Mesendoderm (in vitro differentiated cells): Measurements from ENCODE around the gene EIF3D.

ENCODE experiments used
- DNase-seq: peaks from one replicate; pipeline ENCODE4 v3.0.0; 2013
- H2AK5ac ChIP-seq: 2 replicates; pipeline ENCODE4 v1.6.1; 2013; ENCODE audit warnings: low read length, inconsistent platforms
- H2BK120ac ChIP-seq: 2 replicates; pipeline ENCODE4 v1.6.1; 2013; ENCODE audit warnings: low read depth, mild to moderate bottlenecking, low read length, moderate library complexity, mixed read lengths
- H2BK15ac ChIP-seq: replicated peaks from 2 replicates; pipeline ENCODE4 v1.6.1; 2013; ENCODE audit warnings: low read depth, mild to moderate bottlenecking, moderate library complexity
- H2BK5ac ChIP-seq: 2 replicates; pipeline ENCODE4 v1.6.1; 2013; ENCODE audit warnings: low read length, inconsistent platforms
- H3K18ac ChIP-seq: 2 replicates; pipeline ENCODE4 v1.6.1; 2013; ENCODE audit warnings: mild to moderate bottlenecking, low read length, mixed read lengths
- H3K23ac ChIP-seq: one replicate; pipeline ENCODE4 v1.6.1; 2013; ENCODE audit warnings: low read length
- H3K27ac ChIP-seq: 2 replicates; pipeline ENCODE4 v1.5.1; 2013; ENCODE audit warnings: low read depth, mild to moderate bottlenecking, inconsistent platforms, low read length, moderate library complexity
- H3K27me3 ChIP-seq: 2 replicates; pipeline ENCODE4 v1.6.1; 2013; ENCODE audit warnings: low read length, control low read depth, mild to moderate bottlenecking, inconsistent platforms; ENCODE audit not compliant: insufficient read depth, poor library complexity
- H3K36me3 ChIP-seq: 2 replicates; pipeline ENCODE4 v1.6.1; 2013; ENCODE audit warnings: low read length, inconsistent platforms; ENCODE audit not compliant: control insufficient read depth, insufficient read depth
- H3K4ac ChIP-seq: one replicate; pipeline ENCODE4 v1.6.1; 2013; ENCODE audit warnings: low read depth, mild to moderate bottlenecking, low read length, moderate library complexity
- H3K4me1 ChIP-seq: 2 replicates; pipeline ENCODE4 v1.6.1; 2013; ENCODE audit warnings: low read depth, low read length, inconsistent platforms; ENCODE audit not compliant: control insufficient read depth
- H3K4me2 ChIP-seq: 2 replicates; pipeline ENCODE4 v1.6.1; 2013; ENCODE audit warnings: low read length
- H3K4me3 ChIP-seq: 2 replicates; pipeline ENCODE4 v1.5.1; 2013; ENCODE audit warnings: mild to moderate bottlenecking, low read length
- H3K56ac ChIP-seq: one replicate; pipeline ENCODE4 v1.6.1; 2013; ENCODE audit warnings: low read length
- H3K79me1 ChIP-seq: 2 replicates; pipeline ENCODE4 v1.6.1; 2013; ENCODE audit warnings: low read length, inconsistent platforms
- H3K79me2 ChIP-seq: 2 replicates; pipeline ENCODE4 v1.6.1; 2013; ENCODE audit warnings: mild to moderate bottlenecking, low read length; ENCODE audit not compliant: control insufficient read depth, insufficient read depth
- H3K9ac ChIP-seq: 2 replicates; pipeline ENCODE4 v1.6.1; 2013; ENCODE audit warnings: low read length, inconsistent platforms
- H4K5ac ChIP-seq: one replicate; pipeline ENCODE4 v1.6.1; 2013; ENCODE audit warnings: low read length
- H4K8ac ChIP-seq: one replicate; pipeline ENCODE4 v1.6.1; 2013; ENCODE audit warnings: low read depth, mild to moderate bottlenecking, control low read depth, low read length, moderate library complexity
- WGBS: extraction: QIAGEN DNeasy Blood & Tissue Kit; methylation state at CpG from one replicate; pipeline ENCODE4 v1.1.7; 2013; ENCODE audit warnings: low lambda C conversion rate, missing lambda C conversion rate; ENCODE audit not compliant: insufficient coverage; ENCODE audit errors: extremely low coverage; 5-methylcytosine and 5-hydroxymethylcytosine counted together

Gene EIF3D

GRCh38 chr22:36564422-36565158, 35.6 kb upstream of the EIF3D start:
- Histone ChIP-seq H4K8ac (no peak overlapping the region), H3K4me3 (no peak overlapping the region), H2BK15ac (no peak overlapping the region), H3K27me3 (no peaks in the 10 kb centered on the region), H3K36me3 (no peaks in the 10 kb centered on the region), H3K79me2 (no peaks in the 10 kb centered on the region), H3K4me2 (no peak overlapping the region), H3K4ac (no peak overlapping the region), H3K4me1 (peaks cover 13% of the 10 kb centered on the region), H2BK120ac (no peak overlapping the region), H2AK5ac (no peak overlapping the region), H3K79me1 (no peaks in the 10 kb centered on the region), H3K18ac (no peak overlapping the region), H3K56ac (no peak overlapping the region), H3K23ac (no peak overlapping the region), H3K27ac (no peak overlapping the region), H4K5ac (no peak overlapping the region), H2BK5ac (no peak overlapping the region), H3K9ac (no peak overlapping the region)
- DNase-seq = no peak
- no CpG with 5 or more reads among the region's 48 CpGs for WGBS

- Histone ChIP-seq H2BK120ac (no peak overlapping the region), H4K5ac (no peak overlapping the region), H2BK5ac (no peak overlapping the region), H3K79me2 (no peaks in the 10 kb centered on the region), H3K56ac (no peak overlapping the region), H3K27ac (no peak overlapping the region), H3K79me1 (no peaks in the 10 kb centered on the region), H3K36me3 (no peaks in the 10 kb centered on the region), H3K18ac (no peak overlapping the region), H3K4me2 (no peak overlapping the region), H3K4ac (no peak overlapping the region), H4K8ac (no peak overlapping the region), H3K4me1 (peaks cover 13% of the 10 kb centered on the region), H2BK15ac (no peak overlapping the region), H3K27me3 (no peaks in the 10 kb centered on the region), H3K9ac (no peak overlapping the region), H2AK5ac (no peak overlapping the region), H3K4me3 (no peak overlapping the region), H3K23ac (no peak overlapping the region)
- 100% methylated on average over 2 of the region's 5 CpGs for WGBS
- no peak for DNase-seq
These were observed 34.9 kb upstream of the EIF3D start for GRCh38 chr22:36563898-36564297.

GRCh38 chr22:36563444-36563843, 34.5 kb upstream of the EIF3D start:
- no peaks in the 10 kb centered on the region for H3K27me3 ChIP-seq
- no peak overlapping the region for H2BK15ac ChIP-seq
- no peak overlapping the region for H2BK120ac ChIP-seq
- H3K4me3 ChIP-seq = no peak overlapping the region
- H3K4ac ChIP-seq = no peak overlapping the region
- H3K36me3 ChIP-seq = no peaks in the 10 kb centered on the region
- H3K4me1 ChIP-seq = peaks cover 13% of the 10 kb centered on the region
- H4K5ac ChIP-seq = no peak overlapping the region
- H3K79me2 ChIP-seq = no peaks in the 10 kb centered on the region
- DNase-seq = no peak
- H3K18ac ChIP-seq = no peak overlapping the region
- no peak overlapping the region for H3K9ac ChIP-seq
- H3K79me1 ChIP-seq = no peaks in the 10 kb centered on the region
- WGBS = no CpG with 5 or more reads among the region's 12 CpGs
- no peak overlapping the region for H2AK5ac ChIP-seq
- H4K8ac ChIP-seq = no peak overlapping the region
- H3K27ac ChIP-seq = no peak overlapping the region
- H3K4me2 ChIP-seq = no peak overlapping the region
- no peak overlapping the region for H2BK5ac ChIP-seq
- no peak overlapping the region for H3K23ac ChIP-seq
- H3K56ac ChIP-seq = no peak overlapping the region

GRCh38 chr22:36563001-36563400, 34.0 kb upstream of the EIF3D start:
- H3K18ac ChIP-seq = no peak overlapping the region
- DNase-seq = no peak
- H3K4ac ChIP-seq = no peak overlapping the region
- no peak overlapping the region for H3K56ac ChIP-seq
- no peaks in the 10 kb centered on the region for H3K79me2 ChIP-seq
- no peaks in the 10 kb centered on the region for H3K79me1 ChIP-seq
- no peak overlapping the region for H4K8ac ChIP-seq
- H3K36me3 ChIP-seq = no peaks in the 10 kb centered on the region
- H3K4me2 ChIP-seq = no peak overlapping the region
- no peak overlapping the region for H2BK15ac ChIP-seq
- no peak overlapping the region for H3K4me3 ChIP-seq
- H3K27me3 ChIP-seq = no peaks in the 10 kb centered on the region
- H3K4me1 ChIP-seq = peaks cover 13% of the 10 kb centered on the region
- H3K9ac ChIP-seq = no peak overlapping the region
- H2AK5ac ChIP-seq = no peak overlapping the region
- no peak overlapping the region for H2BK120ac ChIP-seq
- no peak overlapping the region for H2BK5ac ChIP-seq
- WGBS = no CpG with 5 or more reads among the region's 3 CpGs
- no peak overlapping the region for H3K27ac ChIP-seq
- H4K5ac ChIP-seq = no peak overlapping the region
- H3K23ac ChIP-seq = no peak overlapping the region

- H3K27me3 ChIP-seq = no peaks in the 10 kb centered on the region
- H3K56ac ChIP-seq = peak overlapping the region; percentile 65
- no peak overlapping the region for H4K8ac ChIP-seq
- H2BK5ac ChIP-seq = no peak overlapping the region
- no CpG with 5 or more reads among the region's 11 CpGs for WGBS
- no peak overlapping the region for H3K18ac ChIP-seq
- no peak overlapping the region for H3K4me2 ChIP-seq
- H3K36me3 ChIP-seq = no peaks in the 10 kb centered on the region
- DNase-seq = no peak
- no peak overlapping the region for H3K9ac ChIP-seq
- no peak overlapping the region for H4K5ac ChIP-seq
- H3K79me2 ChIP-seq = no peaks in the 10 kb centered on the region
- no peak overlapping the region for H3K4me3 ChIP-seq
- H2AK5ac ChIP-seq = peak overlapping the region; percentile 43
- no peak overlapping the region for H3K27ac ChIP-seq
- H3K4me1 ChIP-seq = peaks cover 13% of the 10 kb centered on the region
- H2BK15ac ChIP-seq = no peak overlapping the region
- H3K23ac ChIP-seq = no peak overlapping the region
- no peak overlapping the region for H3K4ac ChIP-seq
- H2BK120ac ChIP-seq = no peak overlapping the region
- no peaks in the 10 kb centered on the region for H3K79me1 ChIP-seq
These were observed 33.4 kb upstream of the EIF3D start for GRCh38 chr22:36562261-36562835.
